AG04449 (cell line): ENCODE measurements around the gene HOXD1.

ENCODE experiments used
- CTCF ChIA-PET: fragments of 350-600 bp; formaldehyde crosslinking; extraction: SDS; loops from one replicate; lab custom pipeline; 2021; ENCODE audit warnings: antibody characterized with exemption; lab: Yijun Ruan, JAX
- POLR2A ChIA-PET: fragments of 400-600, 350-600 bp; formaldehyde crosslinking; extraction: SDS; loops from one replicate; lab custom pipeline; 2020; ENCODE audit warnings: antibody characterized with exemption, inconsistent platforms; lab: Yijun Ruan, JAX
- DNase-seq: peaks from one replicate; pipeline ENCODE4 v3.0.0-alpha.2; 2010; ENCODE audit warnings: low read depth, low spot score
- H3K4me3 ChIP-seq: 2 replicates; pipeline ENCODE4 v1.5.1; 2011; ENCODE audit warnings: low read depth, mild to moderate bottlenecking, control low read depth, low read length
- CTCF ChIP-seq: IDR thresholded peaks from one replicate; pipeline ENCODE4 v1.5.1; 2011; ENCODE audit warnings: mild to moderate bottlenecking, moderate library complexity, low read length, control low read depth, inconsistent platforms; ENCODE audit not compliant: insufficient read depth; ENCODE audit errors: missing control alignments

The HOXD1 gene

GRCh38 chr2:176157499-176158185 is 30.8 kb upstream of the HOXD1 start:
- ChIA-PET CTCF (interaction anchor here (0.6 to 16.2 kb wide), 6 partner anchors 16 to 486 kb away, joined by 3 to 190 read pairs (median 4); no protein-coding TSS in a partner anchor), POLR2A (interaction anchor here (0.6 kb wide), 1 partner anchor 13 kb away, joined by 3 read pairs; no protein-coding TSS in a partner anchor)
- H3K4me3 ChIP-seq, result peak overlapping the region; percentile 57
- DNase-seq, result no peak
- TF ChIP-seq CTCF, result no peak

- no peak for TF ChIP-seq CTCF
- DNase-seq, result no peak
- peak overlapping the region; percentile 57 for H3K4me3 ChIP-seq
- ChIA-PET CTCF (interaction anchor here (0.6 to 16.2 kb wide), 8 partner anchors 15 to 485 kb away, joined by 3 to 190 read pairs (median 4); no protein-coding TSS in a partner anchor), POLR2A (no interaction called here)
Measured at GRCh38 chr2:176158186-176158591, 30.3 kb upstream of the HOXD1 start.

GRCh38 chr2:176158855-176159662 is 29.4 kb upstream of the HOXD1 start:
- POLR2A ChIA-PET, result no interaction called here
- no peak for DNase-seq
- CTCF ChIA-PET, result interaction anchor here (1.0 to 16.2 kb wide), 4 partner anchors 14 to 295 kb away, joined by 3 to 190 read pairs (median 27); no protein-coding TSS in a partner anchor
- peak overlapping the region; percentile 33 for H3K4me3 ChIP-seq
- TF ChIP-seq CTCF, result no peak

- CTCF ChIA-PET, result interaction anchor here (1.0 to 16.2 kb wide), 5 partner anchors 18 to 395 kb away, joined by 4 to 190 read pairs (median 15); no protein-coding TSS in a partner anchor
- no peak for DNase-seq
- no peak for TF ChIP-seq CTCF
- POLR2A ChIA-PET, result no interaction called here
- H3K4me3 ChIP-seq, result peak overlapping the region; percentile 24
Measured at GRCh38 chr2:176159663-176160250, 28.7 kb upstream of the HOXD1 start.

- no peak for DNase-seq
- H3K4me3 ChIP-seq, result peak overlapping the region; percentile 29
- TF ChIP-seq CTCF, result no peak
- ChIA-PET POLR2A (no interaction called here), CTCF (interaction anchor here (0.8 to 16.2 kb wide), 6 partner anchors 19 to 394 kb away, joined by 3 to 190 read pairs (median 10); no protein-coding TSS in a partner anchor)
Measured at GRCh38 chr2:176160251-176160985, 28.1 kb upstream of the HOXD1 start.
